B cell (primary cell): ENCODE data around the gene LILRA2.

Experiments
- EZH2 ChIP-seq: IDR thresholded peaks from 2 replicates; pipeline ENCODE4 v1.6.1; 2012; ENCODE audit warnings: borderline replicate concordance, low read depth, mild to moderate bottlenecking, moderate library complexity, low read length; ENCODE audit not compliant: insufficient read depth, poor library complexity, severe bottlenecking
- TF ChIP-seq, protein P1 (sequence below): fragments of 200-600 bp; IDR thresholded peaks from one replicate; pipeline ENCODE4 v1.8.0; 2022; ENCODE audit warnings: antibody characterized with exemption, mild to moderate bottlenecking

GRCh38 chr19:54612428-54612827 is 38.8 kb downstream of the LILRA2 start:
- TF ChIP-seq, protein P1, sequence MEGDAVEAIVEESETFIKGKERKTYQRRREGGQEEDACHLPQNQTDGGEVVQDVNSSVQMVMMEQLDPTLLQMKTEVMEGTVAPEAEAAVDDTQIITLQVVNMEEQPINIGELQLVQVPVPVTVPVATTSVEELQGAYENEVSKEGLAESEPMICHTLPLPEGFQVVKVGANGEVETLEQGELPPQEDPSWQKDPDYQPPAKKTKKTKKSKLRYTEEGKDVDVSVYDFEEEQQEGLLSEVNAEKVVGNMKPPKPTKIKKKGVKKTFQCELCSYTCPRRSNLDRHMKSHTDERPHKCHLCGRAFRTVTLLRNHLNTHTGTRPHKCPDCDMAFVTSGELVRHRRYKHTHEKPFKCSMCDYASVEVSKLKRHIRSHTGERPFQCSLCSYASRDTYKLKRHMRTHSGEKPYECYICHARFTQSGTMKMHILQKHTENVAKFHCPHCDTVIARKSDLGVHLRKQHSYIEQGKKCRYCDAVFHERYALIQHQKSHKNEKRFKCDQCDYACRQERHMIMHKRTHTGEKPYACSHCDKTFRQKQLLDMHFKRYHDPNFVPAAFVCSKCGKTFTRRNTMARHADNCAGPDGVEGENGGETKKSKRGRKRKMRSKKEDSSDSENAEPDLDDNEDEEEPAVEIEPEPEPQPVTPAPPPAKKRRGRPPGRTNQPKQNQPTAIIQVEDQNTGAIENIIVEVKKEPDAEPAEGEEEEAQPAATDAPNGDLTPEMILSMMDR = no peak
- no peak for TF ChIP-seq EZH2
